ENCODE measurements around the gene ELL.
"Not testable (repeated sequence)": the region's sequence is repeated elsewhere in the genome, so short reads cannot be mapped to it uniquely, and the experiment has no call there.

Gene ELL

DNA sequence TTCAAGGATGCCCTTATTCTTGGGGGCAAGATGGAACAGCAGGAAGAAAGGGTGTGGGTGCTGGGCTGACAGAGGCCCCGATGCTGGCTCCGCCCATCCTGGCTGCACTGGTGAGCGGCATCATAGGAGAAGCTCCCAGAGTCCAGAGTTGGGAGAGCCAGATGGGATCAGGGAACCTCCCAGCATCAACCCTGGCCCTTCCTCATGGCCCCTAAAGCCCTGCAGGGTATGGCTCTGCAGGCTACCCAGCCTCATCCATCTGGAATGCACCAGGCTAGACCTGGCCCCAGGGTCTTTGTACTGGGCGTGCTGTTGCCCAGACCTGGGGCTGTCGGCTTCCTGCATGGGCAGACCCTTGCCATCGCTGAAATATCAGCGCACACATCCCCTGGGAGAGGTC lies 7.9 kb upstream of the ELL start:
- no peak for DNase-seq

DNA sequence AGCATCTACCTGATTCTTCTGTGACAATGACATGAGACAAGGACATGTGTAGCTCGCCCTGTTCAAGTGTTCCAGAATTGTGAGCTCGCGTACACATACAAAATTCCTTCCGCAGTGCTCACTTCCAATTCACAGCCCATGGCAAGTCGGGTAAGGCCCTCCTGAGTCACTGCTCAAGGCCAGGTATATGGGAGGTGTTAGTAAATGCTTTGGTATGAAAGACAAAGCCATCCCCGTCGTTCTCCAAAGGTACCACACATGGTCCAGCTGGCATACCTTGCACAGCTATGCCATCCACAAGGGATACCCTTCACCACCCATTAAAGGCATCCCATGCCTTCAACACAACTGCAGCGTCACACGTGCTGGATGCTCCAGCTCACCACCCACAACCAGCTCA lies 4.4 kb upstream of the ELL start:
- no peak for DNase-seq

DNA sequence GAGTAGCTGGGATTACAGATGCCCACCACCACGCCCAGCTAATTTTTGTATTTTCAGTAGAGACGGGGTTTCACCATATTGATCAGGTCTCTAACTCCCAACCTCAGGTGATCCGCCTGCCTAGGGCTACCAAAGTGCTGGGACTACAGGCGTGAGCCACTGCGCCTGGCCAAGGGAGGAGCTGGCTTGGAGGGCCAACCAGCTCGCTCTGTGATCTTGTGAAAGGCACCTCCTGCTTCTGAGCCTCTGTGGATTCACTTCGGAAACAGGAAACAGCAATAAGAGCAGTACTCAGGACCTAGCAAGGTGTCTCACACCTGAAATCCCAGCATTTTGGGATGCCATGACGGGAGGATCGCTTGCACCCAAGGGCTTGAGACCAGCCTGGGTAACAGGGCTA lies 2.0 kb upstream of the ELL start:
- DNase-seq: no peak

DNA sequence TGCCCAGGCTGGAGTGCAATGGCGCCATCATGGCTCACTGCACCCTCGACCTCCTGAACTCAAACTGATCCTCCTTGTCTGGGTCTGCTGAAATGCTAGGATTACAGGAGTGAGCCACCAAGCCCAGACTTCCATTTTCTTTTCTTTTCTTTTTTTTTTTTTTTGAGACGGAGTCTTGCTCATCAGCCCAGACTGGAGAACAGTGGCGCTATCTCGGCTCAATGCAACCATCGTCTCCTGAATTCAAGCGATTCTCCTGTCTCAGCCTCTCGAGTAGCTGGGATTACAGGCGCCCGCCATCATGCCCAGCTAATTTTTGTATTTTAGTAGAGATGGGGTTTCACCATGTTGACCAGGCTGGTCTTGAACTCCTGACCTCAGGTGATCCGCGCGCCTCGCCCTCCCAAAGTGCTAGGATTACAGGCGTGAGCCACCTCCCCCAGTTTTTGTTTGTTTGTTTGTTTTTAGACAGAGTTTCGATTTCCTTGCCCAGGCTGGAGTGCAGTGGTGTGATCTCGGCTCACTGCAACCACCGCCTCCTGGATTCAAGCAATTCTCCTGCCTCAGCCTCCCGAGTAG lies 1.1 kb upstream of the ELL start:
- DNase-seq: not testable (repeated sequence)

DNA sequence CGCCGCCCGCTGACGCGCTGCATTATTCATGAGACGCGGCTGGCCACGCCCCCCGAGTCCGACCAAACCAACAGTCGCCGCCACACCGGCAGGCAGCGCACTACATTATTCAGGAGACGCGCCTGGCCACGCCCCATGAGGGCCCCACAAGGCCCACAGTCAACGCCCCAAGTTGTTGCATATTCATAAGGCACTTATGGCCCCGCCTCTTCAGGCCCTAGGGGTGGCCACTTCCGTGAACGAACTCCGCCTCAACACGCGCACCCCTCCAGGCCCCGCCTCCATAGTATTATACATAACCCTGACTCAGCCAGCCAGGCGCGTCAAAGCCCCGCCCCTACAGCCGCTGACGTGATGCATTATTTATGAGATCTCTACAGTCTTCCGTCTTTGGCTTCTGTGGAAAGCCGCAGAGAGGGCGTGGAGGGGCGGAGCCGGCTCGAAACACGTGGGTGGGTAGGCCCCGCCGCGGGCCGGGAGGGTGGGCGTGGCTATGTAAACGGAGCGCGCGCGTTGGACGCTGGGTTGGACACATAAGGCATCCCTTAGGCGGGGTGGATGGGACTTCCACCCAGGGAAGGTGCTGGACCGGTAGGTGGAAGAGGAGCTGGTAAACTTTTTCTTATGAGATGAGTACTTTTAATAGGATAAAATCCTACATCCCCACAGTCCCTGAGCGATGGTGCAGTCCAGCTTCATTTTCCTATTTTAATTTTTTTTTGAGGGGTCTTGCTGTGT lies 423 bp upstream of the ELL start:
- peak; percentile 100 for DNase-seq

DNA sequence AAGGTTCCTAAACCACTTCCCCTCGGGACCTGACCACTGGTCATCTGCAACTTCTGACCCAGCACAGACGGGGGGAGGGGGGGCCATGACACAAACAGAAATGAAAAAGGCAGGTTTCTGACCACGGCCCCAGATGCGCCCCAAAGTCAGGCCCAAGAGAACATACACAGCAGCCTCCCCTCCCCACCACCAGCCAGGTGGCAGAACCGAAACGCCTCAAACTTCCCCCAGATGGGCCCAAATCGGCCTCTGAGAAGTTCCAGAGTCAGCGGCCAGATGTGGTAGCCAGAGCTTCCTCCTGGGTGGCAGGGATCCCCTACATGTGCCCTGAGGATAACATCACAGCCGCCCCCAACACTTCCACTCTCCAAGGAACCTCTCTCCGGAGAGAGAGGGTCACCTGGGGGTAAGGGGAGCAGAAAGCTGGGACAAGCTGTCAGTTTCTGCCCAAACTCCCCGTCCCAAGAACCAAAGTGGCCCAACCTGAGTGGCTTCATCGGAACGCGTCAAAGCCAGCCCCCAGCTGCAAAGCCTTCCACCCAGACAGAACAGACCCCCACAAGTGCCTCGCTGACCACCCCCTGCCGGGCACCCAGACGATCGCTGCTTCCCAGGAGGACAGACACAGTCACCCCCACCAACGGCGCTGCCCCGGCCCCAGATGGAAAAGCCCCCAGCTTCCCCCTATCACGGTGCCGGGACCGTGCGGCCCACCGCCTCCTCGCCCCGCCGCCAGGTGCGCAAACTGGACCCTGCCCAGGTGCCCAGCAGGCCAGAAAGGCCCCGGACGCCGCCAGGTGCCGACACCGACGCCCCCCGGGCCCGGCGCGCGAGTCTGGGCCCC lies 800 bp downstream of the ELL start:
- no peak for DNase-seq

DNA sequence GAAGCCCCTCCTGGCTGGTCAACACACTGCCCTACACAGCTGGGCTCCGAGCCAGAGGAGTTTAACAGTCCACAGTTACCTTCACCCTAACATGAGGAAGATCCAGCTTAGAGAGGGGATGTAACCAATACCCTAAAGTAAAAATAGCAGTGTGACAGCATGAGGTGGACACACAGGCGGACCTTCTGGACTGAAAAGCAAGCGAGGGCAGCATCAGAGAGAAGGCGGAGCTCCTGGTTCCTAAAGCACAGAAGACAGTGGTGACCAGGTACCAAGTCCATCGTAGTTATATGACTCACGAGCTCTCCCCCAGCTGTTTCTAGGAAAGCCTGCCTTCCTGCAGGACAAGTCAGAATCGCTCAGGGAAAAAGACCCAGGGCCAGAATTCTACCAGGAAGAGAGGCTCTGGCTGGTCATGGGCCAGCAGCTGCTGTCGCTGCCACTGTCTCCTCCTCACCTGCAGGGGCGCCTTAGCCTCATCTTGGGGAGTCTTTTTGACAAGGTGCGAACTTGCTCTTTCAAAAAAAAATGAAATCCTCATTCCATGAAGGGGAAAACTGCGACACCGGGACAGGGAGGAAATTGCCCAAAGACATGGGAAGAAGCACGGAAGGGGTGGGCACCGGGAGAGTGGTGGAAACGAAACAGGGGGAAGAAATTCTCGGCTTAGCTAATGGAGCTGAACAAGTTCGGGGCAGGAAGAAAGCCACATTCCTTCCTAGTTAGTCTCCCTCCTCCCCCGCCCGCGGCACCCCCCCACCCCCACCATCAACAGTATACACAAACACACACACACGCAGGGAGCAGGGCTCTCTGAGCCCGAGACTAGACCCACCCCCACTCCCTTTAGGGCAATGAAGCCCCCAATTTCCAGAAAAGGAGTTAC lies 1.7 kb downstream of the ELL start:
- peak; percentile 74 for DNase-seq

DNA sequence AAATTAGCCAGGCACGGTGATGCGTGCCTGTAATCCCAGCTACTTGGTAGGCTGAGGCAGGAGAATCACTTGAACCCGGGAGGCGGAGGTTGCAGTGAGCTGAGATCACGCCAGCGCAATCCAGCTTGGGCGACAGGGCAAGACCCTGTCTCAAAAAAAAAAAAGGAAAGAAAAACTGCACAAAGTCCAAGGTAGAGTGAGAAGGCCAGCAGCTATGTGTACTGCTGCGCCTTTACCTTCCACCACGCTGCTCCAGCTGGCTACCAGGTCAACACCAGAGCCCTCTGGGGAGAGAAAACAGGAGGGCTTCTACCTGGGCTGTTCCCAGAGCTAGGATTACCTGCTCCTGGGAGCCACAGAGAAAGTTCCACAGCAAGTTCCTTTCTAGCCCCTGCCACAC lies 3.2 kb downstream of the ELL start:
- no peak for DNase-seq

DNA sequence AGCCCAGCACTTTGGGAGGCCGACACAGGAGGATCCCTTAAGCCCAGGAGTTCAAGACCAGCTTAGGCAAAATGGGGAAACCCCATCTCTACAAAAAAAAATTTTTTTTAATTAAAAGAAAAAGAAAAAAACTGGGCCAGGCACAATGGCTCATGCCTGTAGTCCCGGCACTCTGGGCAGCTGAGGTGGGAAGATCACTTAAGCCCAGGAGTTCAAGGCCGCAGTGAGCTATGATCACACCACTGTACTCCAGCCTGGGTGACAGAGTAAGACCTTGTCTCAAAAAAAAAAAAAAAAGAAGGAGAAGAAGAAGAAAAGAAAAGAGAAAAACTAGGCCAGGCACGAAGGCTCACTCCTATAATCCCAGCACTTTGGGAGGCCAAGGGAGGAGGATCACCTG lies 4.3 kb downstream of the ELL start:
- no peak for DNase-seq

DNA sequence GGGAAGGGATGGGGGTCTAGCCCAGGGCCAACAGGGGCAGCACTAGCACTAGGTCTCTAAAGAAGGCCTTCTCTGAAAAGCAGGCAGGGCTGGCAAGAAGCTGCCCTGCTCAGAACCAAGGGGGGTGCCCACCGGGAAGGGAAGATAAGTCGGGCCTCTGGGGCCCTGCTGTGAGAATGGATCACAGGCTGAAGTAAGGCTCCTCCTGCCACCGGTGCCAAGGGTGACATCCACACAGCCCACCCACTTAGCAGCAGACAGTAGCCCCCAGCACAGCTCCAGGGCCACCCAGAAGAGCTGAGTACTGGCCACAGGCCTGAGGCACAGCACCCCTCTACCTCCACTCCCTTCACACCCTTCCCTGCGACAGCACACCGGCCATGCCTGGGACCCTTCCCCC lies 5.9 kb downstream of the ELL start:
- no peak for DNase-seq

DNA sequence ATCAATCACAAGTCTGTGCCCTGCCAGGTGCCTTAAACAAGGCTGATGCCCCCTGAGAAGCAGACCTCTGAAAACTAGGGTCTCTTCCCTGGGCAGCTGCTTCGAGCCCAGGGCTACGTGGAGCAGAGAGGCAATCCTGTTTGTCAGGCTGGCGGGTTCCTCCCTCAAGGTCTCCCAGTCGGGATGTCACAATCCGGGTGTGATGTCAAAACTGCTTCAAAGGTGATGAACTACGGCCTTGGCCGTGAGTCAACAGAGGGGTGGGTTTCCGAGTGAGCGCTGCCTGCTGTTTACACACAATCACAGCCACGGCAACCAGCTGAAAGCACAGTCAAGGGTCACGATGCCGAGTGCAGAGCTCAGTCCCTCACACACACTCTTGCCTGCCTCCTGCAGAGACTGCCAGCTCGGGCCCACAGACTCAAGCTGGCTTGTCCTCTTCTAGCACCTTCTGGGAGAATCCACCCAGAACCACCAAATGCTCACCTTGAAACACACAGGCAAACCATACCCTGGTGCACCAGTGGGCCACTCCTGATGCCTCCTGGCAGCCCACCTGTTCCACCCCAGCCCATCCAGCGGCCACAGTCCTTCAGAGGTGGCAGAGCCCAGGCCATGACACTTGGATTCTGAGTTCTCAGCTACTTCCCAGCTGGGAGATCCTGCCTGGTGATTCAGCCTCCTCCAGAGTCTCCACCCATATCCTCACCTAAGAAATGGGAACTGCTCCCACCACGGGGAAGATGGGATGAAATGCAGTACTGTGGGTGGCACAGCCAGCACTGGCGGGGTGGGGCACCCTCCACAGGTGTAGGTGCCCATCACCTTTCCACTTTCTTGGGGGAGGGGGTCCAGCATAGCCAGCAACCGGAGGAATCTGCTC lies 6.8 kb downstream of the ELL start:
- DNase-seq: no peak

DNA sequence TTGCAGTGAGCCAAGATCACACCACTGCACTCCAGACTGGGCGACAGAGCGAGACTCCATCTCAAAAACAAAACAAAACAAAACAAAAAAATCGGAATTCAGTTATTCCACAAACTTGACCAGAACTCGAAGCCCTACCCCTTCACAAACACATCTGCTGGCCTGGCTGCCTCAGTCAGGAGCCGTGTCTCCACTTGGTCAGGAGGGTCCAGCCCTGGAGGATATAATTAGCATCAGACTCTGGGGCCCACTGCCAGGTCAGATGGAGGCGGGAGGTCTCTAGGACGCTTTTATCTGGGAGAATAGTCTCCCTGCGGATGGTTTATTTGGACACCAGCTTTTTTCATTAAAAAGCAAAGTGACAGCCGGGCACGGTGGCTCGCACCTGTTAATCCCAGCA lies 8.0 kb downstream of the ELL start:
- DNase-seq: no peak

DNA sequence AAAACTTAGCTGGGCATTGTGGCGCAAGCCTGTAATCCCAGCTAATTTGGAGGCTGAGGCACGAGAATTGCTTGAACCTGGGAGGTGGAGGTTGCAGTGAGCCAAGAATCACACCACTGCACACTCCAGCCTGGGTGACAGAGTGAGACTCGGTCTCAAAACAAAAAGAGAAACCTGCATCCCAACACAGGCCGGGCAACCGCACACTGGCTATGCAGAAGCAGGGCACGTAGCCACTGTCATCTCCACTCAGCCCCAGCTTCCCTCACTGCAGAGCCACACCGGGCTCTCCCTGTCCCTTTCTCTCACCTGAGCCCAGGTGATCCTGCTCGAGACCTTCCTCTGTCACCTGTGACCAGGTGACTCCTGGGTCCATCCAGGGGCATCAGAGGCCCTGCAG lies 11.7 kb downstream of the ELL start:
- DNase-seq: no peak

DNA sequence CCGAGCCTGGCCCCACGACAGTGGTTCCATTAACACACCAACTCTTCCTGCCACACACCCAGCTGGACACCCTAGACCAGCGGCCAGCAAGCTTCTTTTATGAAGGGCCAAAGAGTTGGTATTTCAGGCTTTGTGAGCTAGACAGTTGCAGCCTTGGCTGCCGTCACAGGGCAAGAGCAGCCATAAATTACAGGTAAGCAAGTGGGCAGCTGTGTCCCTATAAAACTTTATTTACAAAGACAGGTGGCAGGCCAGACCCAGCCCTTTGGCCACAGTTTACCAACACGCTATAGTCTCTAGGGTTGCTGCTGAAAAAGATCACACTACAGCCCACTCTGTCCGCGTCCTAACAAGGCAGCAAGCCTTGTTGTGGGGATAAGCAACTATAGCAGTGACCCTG lies 13.3 kb downstream of the ELL start:
- DNase-seq: no peak

DNA sequence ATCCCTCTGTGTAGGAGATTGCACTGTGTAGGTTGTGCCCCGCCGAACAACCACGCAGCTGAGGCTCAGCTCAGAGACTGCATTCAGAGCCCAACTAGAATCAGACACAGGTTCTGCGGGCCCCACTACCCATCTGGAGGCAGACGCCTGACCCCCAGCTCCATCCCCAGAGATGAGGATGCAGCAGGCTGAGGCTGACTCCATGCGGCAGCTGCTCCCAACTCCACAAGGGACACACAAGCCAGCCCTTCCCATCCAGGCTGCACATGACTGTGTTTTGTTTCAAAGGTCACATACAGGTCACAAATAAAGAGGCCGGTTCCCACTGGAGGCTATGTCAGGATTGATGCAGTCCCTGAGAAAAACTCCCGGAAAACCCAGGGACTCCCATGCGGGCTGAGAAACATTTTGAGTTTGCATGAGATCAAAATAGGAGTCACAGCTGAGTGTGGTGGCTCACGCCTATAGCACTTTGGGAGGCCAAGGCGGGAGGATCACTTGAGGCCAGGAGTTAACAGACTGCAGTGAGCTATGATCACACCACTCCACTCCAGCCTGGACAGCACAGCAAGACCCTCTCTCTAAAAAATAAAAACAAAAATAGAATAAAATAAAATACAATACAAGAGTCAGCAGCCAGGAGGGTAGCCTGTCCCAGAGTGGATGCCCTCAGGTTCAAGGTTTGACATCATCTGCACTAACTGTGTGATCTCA lies 14.0 kb downstream of the ELL start:
- no peak for DNase-seq

DNA sequence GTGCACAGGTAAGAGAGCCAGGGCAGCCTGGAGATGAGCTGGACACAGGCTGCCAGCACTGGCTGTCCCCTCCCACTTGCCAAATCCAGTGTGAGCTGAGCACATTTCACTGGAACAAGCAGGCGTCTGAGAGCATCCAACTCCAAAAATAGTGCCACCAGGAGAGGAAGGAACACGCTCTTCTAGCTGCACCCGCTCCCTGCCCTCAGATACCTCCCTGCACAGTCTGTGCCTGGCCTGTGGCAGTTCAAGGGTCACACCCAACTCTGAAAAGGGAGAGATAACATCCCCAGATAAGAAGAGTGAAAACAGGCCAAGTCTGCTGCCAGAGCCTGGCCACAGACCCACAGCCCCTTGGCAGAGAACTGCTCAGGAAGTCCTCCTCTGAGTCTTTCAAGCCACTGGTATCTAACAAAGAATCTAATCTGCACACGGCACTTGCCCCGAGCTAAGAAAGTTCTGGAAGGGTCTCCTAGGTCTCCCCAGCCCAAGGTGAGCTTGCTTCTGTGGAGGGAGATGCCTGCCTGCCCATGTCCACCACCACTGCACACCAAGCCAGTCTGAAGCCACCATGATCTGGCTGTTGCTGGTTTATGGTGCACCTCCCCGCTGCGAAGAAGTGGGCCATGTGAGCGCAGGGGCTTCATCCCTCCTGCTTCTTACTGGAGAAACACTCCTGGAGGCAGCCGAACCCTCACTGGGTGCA lies 14.7 kb downstream of the ELL start:
- peak; percentile 61 for DNase-seq

DNA sequence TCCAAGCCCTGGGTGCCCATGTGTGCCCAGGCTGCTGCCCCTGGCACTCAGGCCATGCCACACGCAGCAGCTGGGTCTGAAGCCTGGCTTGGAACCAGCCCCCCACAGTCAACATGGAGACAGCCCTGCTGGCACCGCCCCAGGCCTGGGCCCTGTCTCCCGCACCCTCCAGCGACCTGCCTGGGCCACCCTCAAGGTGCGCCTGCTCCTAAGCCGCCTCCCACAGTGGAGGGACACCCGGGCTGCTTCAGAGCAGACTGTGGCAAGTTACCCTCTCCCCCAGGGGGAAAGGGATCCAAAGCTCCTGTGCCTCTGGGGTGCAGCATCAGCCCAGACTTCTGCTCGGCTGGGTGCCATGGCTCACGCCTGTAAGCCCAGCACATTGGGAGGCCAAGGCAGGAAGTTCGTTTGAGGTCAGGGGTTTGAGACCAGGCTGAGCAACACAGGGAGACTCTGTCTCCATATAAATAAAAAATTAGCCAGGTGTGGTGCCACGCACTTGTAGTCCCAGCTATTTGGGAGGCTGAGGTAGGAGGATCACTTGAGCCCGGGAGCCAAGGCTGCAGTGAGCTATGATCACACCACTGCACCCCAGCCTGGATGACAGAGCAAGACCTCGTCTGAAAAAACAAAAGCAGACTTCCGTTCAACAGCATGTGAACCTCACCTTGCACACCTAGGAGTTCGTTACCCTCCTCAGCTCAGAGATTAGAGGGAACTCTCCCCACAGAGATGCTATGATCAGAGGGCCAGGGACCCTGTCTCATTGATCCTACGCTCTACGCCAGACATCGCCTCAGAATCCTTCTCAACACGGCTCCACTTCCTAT lies 15.6 kb downstream of the ELL start:
- no peak for DNase-seq

DNA sequence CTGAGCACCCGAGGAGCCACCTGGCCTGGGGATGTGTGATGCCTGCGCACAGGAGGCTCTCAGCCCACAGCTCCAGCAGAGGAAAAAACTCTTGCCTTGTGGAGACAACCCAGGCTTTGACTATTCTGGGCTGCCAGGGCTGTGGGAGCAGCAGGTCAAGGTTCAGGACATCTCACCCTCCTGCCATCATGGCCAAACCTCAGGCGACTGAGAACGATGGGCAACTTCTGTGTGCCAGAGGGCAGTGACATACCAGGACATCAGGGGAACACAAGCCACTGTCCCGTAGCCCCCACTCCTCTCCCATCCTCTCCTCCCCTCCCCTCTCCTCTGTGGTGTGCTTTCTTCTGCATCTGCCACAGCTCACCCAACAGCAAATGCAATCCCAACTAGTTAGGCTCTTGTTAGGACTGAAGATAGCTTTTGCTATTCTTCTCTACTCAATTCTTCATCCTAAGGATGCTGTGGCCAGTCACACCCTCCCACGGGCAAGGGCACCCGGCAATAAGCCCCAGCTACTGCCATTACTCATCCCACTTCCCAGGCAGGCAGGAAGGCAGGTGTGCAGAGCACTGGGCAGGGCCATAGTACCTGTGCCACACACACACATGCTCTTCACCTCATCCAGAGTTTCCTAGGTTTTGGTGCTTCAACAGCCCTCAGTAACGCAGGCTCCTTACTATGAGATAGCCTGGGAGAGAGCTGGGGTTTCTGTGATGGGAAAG lies 16.8 kb downstream of the ELL start:
- DNase-seq: no peak

All from activated CD4-positive, alpha-beta T cell treated with anti-CD3 and anti-CD28 coated beads, Interleukin-2, Interleukin-6, amounts not matched to agents 100 ng/mL and 50 ng/mL, durations not matched to agents 16 hours and 8 hours (primary cell).